GM12892 (cell line): ENCODE data around the gene PRDX6.

Experiments
- POLR2AphosphoS5 ChIP-seq: IDR thresholded peaks from 2 replicates; pipeline ENCODE4 v1.6.1; 2011; ENCODE audit warnings: low read depth, low read length, control low read depth
- TAF1 ChIP-seq: IDR thresholded peaks from 2 replicates; pipeline ENCODE4 v1.6.1; 2011; ENCODE audit warnings: low read depth, mild to moderate bottlenecking, control low read depth, low read length, borderline replicate concordance

- no peak for TF ChIP-seq TAF1
- TF ChIP-seq POLR2AphosphoS5: no peak
These were observed 43.7 kb downstream of the PRDX6 start for GRCh38 chr1:173520799-173521198.
